Measurements from ENCODE around the gene MRPL4. TPM values are rescaled to one million over a fixed set of nuclear protein-coding genes. Genes with fewer than 3 reads are reported as not detected.
"Not testable (repeated sequence)": the region's sequence is repeated elsewhere in the genome, so short reads cannot be mapped to it uniquely, and the experiment has no call there.

Gene MRPL4
- total RNA-seq, 2 experiments from 2014 or later: 44.6 to 47.3 TPM

- TF ChIP-seq CTCF (IDR thresholded peaks at IDR 0.05): no peak
- ATAC-seq (ENCODE audit: poor library complexity) (no peak), DNase-seq (no peak)
- H3K27me3 ChIP-seq (ENCODE audit: control insufficient read depth in 1 of 2, insufficient read depth in 2 of 2, low read length in 2 of 2): no peaks in the 10 kb centered on the region
- Mint-ChIP-seq H3K36me3 (ENCODE audit: low read depth) (no peaks in the 10 kb centered on the region), H3K27ac (peak overlapping the region; percentile 96), H3K9me3 (no peaks in the 10 kb centered on the region), H3K4me3 (peak overlapping the region; percentile 40), H3K4me1 (ENCODE audit: low read depth) (peaks cover 22% of the 10 kb centered on the region), H3K27me3 (no peaks in the 10 kb centered on the region)
- ChIA-PET POLR2A (interaction anchor here (0.6 to 2.3 kb wide), 3 partner anchors 15 to 300 kb away, joined by 4 to 9 read pairs (median 5); no protein-coding TSS in a partner anchor), CTCF (interaction anchor here (1.5 to 2.0 kb wide), 2 partner anchors 15 to 182 kb away, joined by 3 to 12 read pairs; no protein-coding TSS in a partner anchor)
- H3K36me3 ChIP-seq (ENCODE audit: insufficient read depth, low read length): no peaks in the 10 kb centered on the region
- H3K4me3 ChIP-seq (ENCODE audit: low read length): no peak overlapping the region
- no peaks in the 10 kb centered on the region for H3K9me3 ChIP-seq (ENCODE audit: control insufficient read depth in 1 of 2, insufficient read depth in 1 of 2, low read length in 2 of 2)
- peaks cover 45% of the 10 kb centered on the region for H3K4me1 ChIP-seq (ENCODE audit: insufficient read depth, low read length)
- intact Hi-C loops (cut with DNase I, micrococcal nuclease): no loop called here
- no peak overlapping the region for H3K27ac ChIP-seq (ENCODE audit: low read depth in 1 of 2, low read length in 2 of 2)
These were observed 17.0 kb upstream of the MRPL4 start for GRCh38 chr19:10235003-10235402.

GRCh38 chr19:10235409-10235808 is 16.6 kb upstream of the MRPL4 start:
- H3K4me3 ChIP-seq (ENCODE audit: low read length); H3K27me3 Mint-ChIP-seq; intact Hi-C loops (cut with DNase I, micrococcal nuclease); H3K27me3 ChIP-seq (ENCODE audit: control insufficient read depth in 1 of 2, insufficient read depth in 2 of 2, low read length in 2 of 2); H3K36me3 Mint-ChIP-seq (ENCODE audit: low read depth); H3K9me3 ChIP-seq (ENCODE audit: control insufficient read depth in 1 of 2, insufficient read depth in 1 of 2, low read length in 2 of 2); H3K9me3 Mint-ChIP-seq; ATAC-seq (ENCODE audit: poor library complexity); H3K36me3 ChIP-seq (ENCODE audit: insufficient read depth, low read length); DNase-seq: not testable (repeated sequence)
- Histone ChIP-seq H3K4me1 (ENCODE audit: insufficient read depth, low read length) (peaks cover 41% of the 10 kb centered on the region), H3K27ac (ENCODE audit: low read depth in 1 of 2, low read length in 2 of 2) (peak overlapping the region; percentile 89 to 93)
- CTCF ChIA-PET: interaction anchor here (1.2 to 2.3 kb wide), 3 partner anchors 15 to 181 kb away, joined by 3 to 26 read pairs (median 3); no protein-coding TSS in a partner anchor
- POLR2A ChIA-PET: interaction anchor here (0.6 to 2.3 kb wide), 10 partner anchors 12 to 301 kb away, joined by 3 to 9 read pairs (median 4); partner anchors contain the start of genes ICAM4 and MRPL4
- Mint-ChIP-seq H3K4me3 (peak overlapping the region; percentile 40), H3K4me1 (ENCODE audit: low read depth) (peaks cover 22% of the 10 kb centered on the region), H3K27ac (peak overlapping the region; percentile 96)

GRCh38 chr19:10237702-10238101 is 14.3 kb upstream of the MRPL4 start:
- Histone ChIP-seq H3K27me3 (ENCODE audit: control insufficient read depth in 1 of 2, insufficient read depth in 2 of 2, low read length in 2 of 2) (no peaks in the 10 kb centered on the region), H3K36me3 (ENCODE audit: insufficient read depth, low read length) (no peaks in the 10 kb centered on the region), H3K27ac (ENCODE audit: low read depth in 1 of 2, low read length in 2 of 2) (no peak overlapping the region), H3K9me3 (ENCODE audit: control insufficient read depth in 1 of 2, insufficient read depth in 1 of 2, low read length in 2 of 2) (no peaks in the 10 kb centered on the region), H3K4me3 (ENCODE audit: low read length) (no peak overlapping the region), H3K4me1 (ENCODE audit: insufficient read depth, low read length) (peaks cover 29% of the 10 kb centered on the region)
- H3K27ac Mint-ChIP-seq: peak overlapping the region; percentile 56
- no peak for TF ChIP-seq CTCF (IDR thresholded peaks at IDR 0.05)
- POLR2A ChIA-PET: no interaction called here
- no peak for ATAC-seq (ENCODE audit: poor library complexity)
- no peak for DNase-seq
- no peak overlapping the region for H3K4me3 Mint-ChIP-seq
- no peaks in the 10 kb centered on the region for H3K36me3 Mint-ChIP-seq (ENCODE audit: low read depth)
- H3K4me1 Mint-ChIP-seq (ENCODE audit: low read depth): peaks cover 18% of the 10 kb centered on the region
- intact Hi-C loops (cut with DNase I, micrococcal nuclease): no loop called here
- H3K9me3 Mint-ChIP-seq: no peaks in the 10 kb centered on the region
- H3K27me3 Mint-ChIP-seq: no peaks in the 10 kb centered on the region
- CTCF ChIA-PET: interaction anchor here (1.3 to 2.3 kb wide), 2 partner anchors 12 to 13 kb away, joined by 4 to 26 read pairs; no protein-coding TSS in a partner anchor
